ENCODE results near the gene PCIF1.
"Not testable (repeated sequence)": the region's sequence is repeated elsewhere in the genome, so short reads cannot be mapped to it uniquely, and the experiment has no call there.

PCIF1 gene

GRCh38 chr20:45947110-45947866 is 12.8 kb downstream of the PCIF1 start:
- DNase-seq (ENCODE audit: low spot score): no peak

GRCh38 chr20:45948261-45948733 is 13.8 kb downstream of the PCIF1 start:
- DNase-seq (ENCODE audit: low spot score): no peak

- no peak for DNase-seq (ENCODE audit: low spot score)
Measured at GRCh38 chr20:45948742-45949541, 14.5 kb downstream of the PCIF1 start.

DNA sequence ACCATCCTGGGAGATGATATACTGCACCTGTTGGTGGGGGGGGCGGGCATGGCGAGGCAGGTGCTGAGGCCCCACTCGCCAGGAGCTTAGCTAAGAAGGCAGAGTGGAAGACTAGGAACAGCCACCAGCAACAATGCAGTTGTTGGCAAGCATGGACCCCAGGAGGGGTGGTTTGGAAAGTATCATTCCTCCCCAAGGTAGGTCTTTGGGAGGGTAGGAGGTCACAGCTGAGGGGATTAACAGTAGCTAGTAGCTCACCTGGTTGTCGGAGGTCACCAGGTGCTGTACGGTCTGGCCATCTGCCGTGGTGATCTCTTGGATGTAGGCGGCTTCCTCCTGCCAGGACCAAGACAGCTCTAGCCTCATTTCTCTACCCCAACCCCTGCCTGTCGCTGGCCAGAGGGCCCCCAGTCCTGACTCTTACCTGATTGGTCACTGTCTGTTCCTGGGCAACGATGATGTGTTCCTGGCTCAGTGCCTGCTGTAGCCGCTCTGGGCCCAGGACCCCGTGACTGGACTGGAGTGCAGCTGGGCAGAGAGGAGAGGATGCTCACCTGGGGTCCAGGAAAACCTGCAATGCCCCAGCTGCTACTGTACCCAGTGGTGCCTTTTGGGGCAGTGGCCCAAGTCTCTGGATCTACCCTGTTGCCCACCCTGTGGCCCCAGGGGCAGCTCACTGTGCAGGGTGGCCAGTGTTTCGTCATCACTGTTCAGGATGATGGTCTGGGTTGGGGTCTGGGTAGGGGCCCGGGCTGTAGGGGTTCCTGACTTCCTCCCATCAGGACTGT is 15.3 kb downstream of the PCIF1 start:
- no peak for DNase-seq (ENCODE audit: low spot score)

DNA sequence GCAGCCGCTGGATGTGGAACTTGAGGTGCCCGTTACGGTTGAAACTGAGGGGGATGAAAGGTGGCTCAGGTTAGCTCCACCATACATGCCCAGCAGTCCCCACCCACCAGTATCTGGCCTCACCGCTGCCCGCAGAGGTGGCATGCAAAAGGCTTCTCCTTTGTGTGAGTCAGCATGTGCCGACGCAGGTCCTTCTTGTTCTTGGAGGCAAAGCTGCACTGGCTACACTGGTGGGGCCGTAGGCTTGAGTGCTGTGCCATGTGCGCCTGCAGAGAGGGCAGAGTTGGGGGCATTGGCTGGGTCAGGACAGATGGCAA is 15.8 kb downstream of the PCIF1 start:
- no peak for DNase-seq (ENCODE audit: low spot score)

- no peak for DNase-seq (ENCODE audit: low spot score)
Measured at GRCh38 chr20:45951925-45952834, 17.7 kb downstream of the PCIF1 start.

DNA sequence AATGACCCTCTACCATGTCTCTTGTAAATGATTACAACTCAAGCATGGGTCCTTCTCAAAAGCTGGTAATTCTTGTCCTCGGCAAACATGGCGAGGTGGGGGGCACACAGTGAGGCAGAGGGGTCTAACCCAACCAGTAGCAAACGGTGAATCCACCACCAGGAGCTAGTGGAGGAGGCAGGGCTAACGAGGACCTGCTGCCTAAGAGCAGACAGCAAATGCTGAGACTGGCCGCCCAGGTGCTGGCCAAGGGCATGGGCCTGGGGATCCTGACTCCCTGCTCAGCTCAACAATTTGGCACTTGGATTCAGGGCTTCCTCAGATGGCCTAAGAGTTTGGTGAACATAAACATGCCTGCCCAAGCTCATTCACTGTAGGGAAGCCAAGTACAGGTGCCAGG is 18.4 kb downstream of the PCIF1 start:
- no peak for DNase-seq (ENCODE audit: low spot score)

GRCh38 chr20:45953672-45954071 is 19.2 kb downstream of the PCIF1 start:
- no peak for DNase-seq (ENCODE audit: low spot score)

- DNase-seq (ENCODE audit: low spot score): not testable (repeated sequence)
Measured at GRCh38 chr20:45956326-45956725, 21.8 kb downstream of the PCIF1 start.

- DNase-seq (ENCODE audit: low spot score): no peak
Measured at GRCh38 chr20:45957021-45957941, 22.8 kb downstream of the PCIF1 start.

DNA sequence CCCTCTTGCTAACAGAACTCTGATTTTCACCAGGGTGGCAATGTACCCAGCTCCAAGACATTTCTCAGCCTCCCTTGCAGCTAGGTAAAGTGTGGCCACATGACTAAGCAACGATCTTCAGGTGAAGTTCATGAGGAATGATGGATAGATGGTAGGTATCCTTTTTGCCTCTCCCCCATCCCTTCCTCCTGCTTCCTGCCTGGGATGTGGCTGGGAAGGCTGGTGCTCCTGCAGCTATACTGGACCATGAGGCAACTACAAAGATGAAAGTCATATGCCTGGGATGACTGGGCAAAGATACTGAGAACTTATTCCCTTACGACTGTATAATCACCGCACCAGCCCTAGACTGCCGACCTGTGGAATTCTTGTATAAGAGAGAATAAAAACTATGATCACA is 24.1 kb downstream of the PCIF1 start:
- no peak for DNase-seq (ENCODE audit: low spot score)

- no peak for DNase-seq (ENCODE audit: low spot score)
Measured at GRCh38 chr20:45959126-45959525, 24.6 kb downstream of the PCIF1 start.

- no peak for DNase-seq (ENCODE audit: low spot score)
Measured at GRCh38 chr20:45959956-45960630, 25.6 kb downstream of the PCIF1 start.

- DNase-seq (ENCODE audit: low spot score): no peak
Measured at GRCh38 chr20:45962031-45962755, 27.7 kb downstream of the PCIF1 start.

- DNase-seq (ENCODE audit: low spot score): no peak
Measured at GRCh38 chr20:45963059-45964005, 28.8 kb downstream of the PCIF1 start.

- DNase-seq (ENCODE audit: low spot score): no peak
Measured at GRCh38 chr20:45964006-45964400, 29.5 kb downstream of the PCIF1 start.

- no peak for DNase-seq (ENCODE audit: low spot score)
Measured at GRCh38 chr20:45965169-45966002, 30.9 kb downstream of the PCIF1 start.

Data from ecto neural progenitor cell (in vitro differentiated cells).